NCI-H187 treated with DMSO at 0.1 percent for 48 hours (cell line): ENCODE results near the gene LANCL2.
"Not testable (repeated sequence)": the region's sequence is repeated elsewhere in the genome, so short reads cannot be mapped to it uniquely, and the experiment has no call there.

Source experiments
- DNase-seq: peaks from one replicate; lab custom pipeline; 2025; lab: John Stamatoyannopoulos, UW

The LANCL2 gene

GRCh38 chr7:55405856-55406541 is 40.9 kb downstream of the LANCL2 start:
- no peak for DNase-seq

DNA sequence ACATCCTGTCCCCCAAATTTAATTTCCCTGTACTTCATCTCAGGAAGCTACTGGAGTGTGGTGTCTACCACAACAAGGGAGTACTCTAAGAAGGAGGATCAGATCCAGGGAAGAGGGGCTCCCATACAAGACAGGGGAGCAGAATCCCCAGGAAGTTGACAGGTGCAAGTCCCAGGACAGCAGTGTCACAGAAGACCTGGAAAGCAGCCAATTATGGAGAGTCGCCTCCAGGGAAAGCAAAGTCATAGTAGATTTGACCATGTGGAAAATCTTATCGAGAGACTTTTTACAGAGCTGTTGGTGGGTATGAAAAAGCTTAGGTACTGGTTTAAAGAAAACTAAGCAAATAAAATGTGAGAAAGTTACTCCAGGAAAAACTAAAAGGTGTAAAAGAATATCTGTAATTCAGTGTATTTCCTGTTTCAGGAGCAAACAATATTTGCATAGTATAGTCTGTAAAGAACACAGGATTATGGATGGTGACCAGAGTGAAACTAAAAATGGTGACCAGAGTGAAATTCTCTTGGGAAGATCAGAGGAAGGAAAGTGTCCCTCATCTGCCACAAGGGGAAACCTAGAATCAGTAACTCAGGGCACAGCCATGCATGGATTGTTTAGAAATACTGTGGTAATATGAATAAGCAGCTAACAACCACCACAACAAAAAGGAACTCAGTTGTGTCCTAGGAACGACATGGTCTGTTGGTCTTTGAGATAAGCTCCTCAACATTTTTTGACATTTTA is 44.5 kb downstream of the LANCL2 start:
- DNase-seq: no peak

GRCh38 chr7:55410667-55411239 is 45.6 kb downstream of the LANCL2 start:
- no peak for DNase-seq

GRCh38 chr7:55411844-55412243 is 46.7 kb downstream of the LANCL2 start:
- no peak for DNase-seq

DNA sequence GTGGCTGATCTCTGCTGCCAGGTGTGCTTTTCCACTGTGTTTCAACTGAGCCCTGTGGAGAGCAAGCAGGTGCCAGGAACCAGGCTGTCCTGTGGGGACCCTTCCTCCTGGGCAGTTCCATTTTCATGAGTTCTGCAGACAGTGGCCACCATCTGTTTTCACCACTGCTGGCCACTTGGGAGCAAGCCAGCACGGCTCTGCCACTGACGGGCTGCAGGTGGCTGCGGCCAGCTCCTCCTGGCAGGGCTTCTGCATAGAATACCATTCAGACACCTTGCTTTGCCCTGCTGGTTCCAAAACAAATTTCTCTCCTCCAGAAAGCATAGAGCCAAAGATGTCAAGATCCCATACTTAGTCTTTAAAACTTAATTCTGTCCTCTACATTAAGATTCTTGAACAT is 48.3 kb downstream of the LANCL2 start:
- DNase-seq: no peak

- no peak for DNase-seq
Observed at GRCh38 chr7:55415173-55415778, 50.1 kb downstream of the LANCL2 start.

GRCh38 chr7:55417456-55417855 is 52.3 kb downstream of the LANCL2 start:
- not testable (repeated sequence) for DNase-seq

GRCh38 chr7:55420530-55420929 is 55.4 kb downstream of the LANCL2 start:
- no peak for DNase-seq

DNA sequence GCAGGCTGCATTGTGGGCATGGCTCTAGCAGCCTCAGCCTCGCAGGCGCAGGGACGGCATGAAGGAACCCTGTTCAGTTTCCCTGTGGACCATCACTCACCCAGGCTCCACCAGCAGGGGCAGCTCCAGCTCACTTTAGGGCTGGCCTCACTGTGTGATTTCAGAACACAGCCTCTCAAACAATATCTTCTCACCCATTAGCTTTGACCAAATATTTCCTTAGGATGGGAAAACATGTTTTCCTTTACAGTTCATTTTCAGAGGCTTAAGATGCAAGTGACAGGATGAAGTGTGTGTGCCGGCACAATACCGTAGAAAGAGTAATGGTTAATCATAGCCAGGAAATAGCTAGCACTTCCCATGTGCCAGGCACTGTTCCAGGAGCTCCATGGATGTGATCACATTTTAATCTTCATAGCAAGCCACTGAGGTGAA is 58.2 kb downstream of the LANCL2 start:
- DNase-seq: no peak

GRCh38 chr7:55423891-55424290 is 58.8 kb downstream of the LANCL2 start:
- no peak for DNase-seq

GRCh38 chr7:55425141-55425752 is 60.1 kb downstream of the LANCL2 start:
- DNase-seq: no peak

- no peak for DNase-seq
Observed at GRCh38 chr7:55426676-55427075, 61.5 kb downstream of the LANCL2 start.

GRCh38 chr7:55427342-55427741 is 62.2 kb downstream of the LANCL2 start:
- no peak for DNase-seq

DNA sequence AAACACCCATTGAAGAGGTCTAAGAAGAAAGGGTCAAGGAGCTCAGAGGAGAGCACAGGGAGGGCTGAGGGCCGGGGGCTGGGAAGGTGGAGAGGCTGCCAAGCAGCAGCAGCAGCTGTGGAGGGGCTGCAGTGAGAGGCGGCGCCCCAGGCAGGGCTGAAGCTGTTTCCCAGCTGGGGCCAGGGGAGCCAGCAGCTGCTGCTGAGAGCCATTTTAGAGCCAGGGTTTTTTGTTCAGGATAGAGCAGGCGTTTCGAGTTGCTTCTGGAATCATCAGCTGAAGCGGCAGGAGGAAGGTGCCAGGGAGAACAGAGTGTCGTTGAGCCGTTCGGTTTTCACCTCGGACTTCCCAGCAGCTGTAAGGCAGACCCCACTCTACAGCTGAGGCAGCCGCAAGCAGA is 62.7 kb downstream of the LANCL2 start:
- no peak for DNase-seq

GRCh38 chr7:55429835-55430499 is 64.8 kb downstream of the LANCL2 start:
- no peak for DNase-seq

GRCh38 chr7:55431898-55432297 is 66.8 kb downstream of the LANCL2 start:
- no peak for DNase-seq

DNA sequence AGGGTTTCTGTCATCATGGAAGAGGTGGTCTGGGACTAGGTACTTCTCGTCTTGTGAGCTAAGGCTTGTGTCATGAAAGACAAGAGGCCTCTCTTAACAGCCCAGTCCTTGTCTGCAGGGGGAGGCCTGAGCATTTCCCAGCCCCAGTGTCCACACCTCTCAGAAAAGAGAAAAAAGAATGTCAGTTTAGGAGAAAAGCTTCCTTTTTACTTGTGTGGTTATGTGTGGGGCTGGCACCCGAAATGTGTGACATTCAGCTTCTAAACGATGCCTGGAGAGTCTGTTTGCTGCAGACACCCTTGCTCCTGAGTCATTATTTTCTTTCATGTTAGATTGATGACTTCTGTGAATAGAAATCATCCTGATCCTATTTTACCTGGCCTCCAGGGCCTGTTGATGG is 67.4 kb downstream of the LANCL2 start:
- no peak for DNase-seq

GRCh38 chr7:55432939-55433784 is 68.0 kb downstream of the LANCL2 start:
- DNase-seq: no peak

GRCh38 chr7:55435466-55435865 is 70.3 kb downstream of the LANCL2 start:
- DNase-seq: no peak

- DNase-seq: no peak
Observed at GRCh38 chr7:55436457-55436856, 71.3 kb downstream of the LANCL2 start.

DNA sequence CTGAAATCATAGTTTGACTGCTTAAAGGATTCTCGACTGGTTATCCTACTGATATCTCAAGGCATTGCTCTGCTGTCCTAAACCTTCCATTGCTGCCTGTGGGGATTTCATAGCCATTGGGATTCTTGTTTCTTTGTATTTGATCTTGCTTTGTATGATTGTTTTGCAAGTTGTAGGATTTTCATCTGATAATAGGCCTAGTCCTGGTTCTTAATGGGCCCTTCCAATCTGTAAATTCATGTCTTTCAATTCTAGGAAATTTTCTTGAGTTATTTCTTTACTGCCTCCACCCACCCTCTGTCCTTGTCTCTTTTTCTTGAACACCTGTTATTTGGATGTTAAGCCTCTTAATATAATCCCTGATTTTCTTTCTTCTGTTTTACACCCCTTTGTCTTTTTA is 72.2 kb downstream of the LANCL2 start:
- DNase-seq: no peak
